Hepatocyte (in vitro differentiated cells): ENCODE measurements around the gene ZIC5. TPM values are rescaled to one million over a fixed set of nuclear protein-coding genes. Genes with fewer than 3 reads are reported as not detected.
"Not testable (repeated sequence)": the region's sequence is repeated elsewhere in the genome, so short reads cannot be mapped to it uniquely, and the experiment has no call there.

ENCODE experiments used
- DNase-seq: peaks from one replicate; pipeline ENCODE4 v3.0.0-alpha.2; 2016; ENCODE audit warnings: low spot score
- H2AFZ ChIP-seq: fragments of 200-600 bp; sonication (generic); 2 replicates; pipeline ENCODE4 v1.6.0; 2016; ENCODE audit warnings: antibody characterized with exemption, mild to moderate bottlenecking
- H3K27ac ChIP-seq: fragments of 200-600 bp; sonication (generic); 2 replicates; pipeline ENCODE4 v1.5.1; 2016; ENCODE audit warnings: mild to moderate bottlenecking
- H3K27me3 ChIP-seq: fragments of 200-600 bp; sonication (generic); 2 replicates; pipeline ENCODE4 v1.6.1; 2016
- H3K36me3 ChIP-seq: fragments of 200-600 bp; sonication (generic); replicated peaks from 2 replicates; pipeline ENCODE4 v1.5.1; 2016; ENCODE audit warnings: low read depth; ENCODE audit not compliant: insufficient read depth
- H3K4me1 ChIP-seq: fragments of 200-600 bp; sonication (generic); 2 replicates; pipeline ENCODE4 v1.5.1; 2016; ENCODE audit warnings: mild to moderate bottlenecking, moderate library complexity; ENCODE audit not compliant: insufficient read depth
- H3K4me2 ChIP-seq: fragments of 200-600 bp; sonication (generic); 2 replicates; pipeline ENCODE4 v1.6.0; 2016
- H3K4me3 ChIP-seq: fragments of 200-600 bp; sonication (generic); 2 replicates; pipeline ENCODE4 v1.5.1; 2016; ENCODE audit warnings: mild to moderate bottlenecking
- H3K79me2 ChIP-seq: fragments of 200-600 bp; sonication (generic); 2 replicates; pipeline ENCODE4 v1.6.0; 2017; ENCODE audit warnings: mild to moderate bottlenecking
- H3K9me2 ChIP-seq: fragments of 200-600 bp; sonication (generic); replicated peaks from 2 replicates; pipeline ENCODE4 v1.6.0; 2017; ENCODE audit warnings: mild to moderate bottlenecking; ENCODE audit not compliant: insufficient read depth
- H3K9me3 ChIP-seq: fragments of 200-600 bp; sonication (generic); 2 replicates; pipeline ENCODE4 v1.5.1; 2016; ENCODE audit warnings: low read depth, mild to moderate bottlenecking
- H4K20me1 ChIP-seq: fragments of 200-600 bp; sonication (generic); 2 replicates; pipeline ENCODE4 v1.6.0; 2016; ENCODE audit warnings: mild to moderate bottlenecking; ENCODE audit not compliant: insufficient read depth, poor library complexity, severe bottlenecking
- CTCF ChIP-seq: fragments of 200-600 bp; sonication (generic); IDR thresholded peaks from 2 replicates; pipeline ENCODE4 v1.5.1; 2016; ENCODE audit warnings: antibody characterized with exemption, mild to moderate bottlenecking; ENCODE audit not compliant: poor library complexity
- EZH2 ChIP-seq: fragments of 200-600 bp; sonication (generic); IDR thresholded peaks from 2 replicates; pipeline ENCODE4 v1.6.1; 2016; ENCODE audit warnings: antibody characterized with exemption, mild to moderate bottlenecking, borderline replicate concordance
- EZH2phosphoT487 ChIP-seq: fragments of 200-600 bp; sonication (generic); IDR thresholded peaks from one replicate; pipeline ENCODE4 v1.6.1; 2018; ENCODE audit warnings: antibody characterized with exemption, mild to moderate bottlenecking, low read depth, moderate library complexity; ENCODE audit not compliant: unreplicated experiment, severe bottlenecking
- WGBS: methylation state at CpG from one replicate; pipeline ENCODE4 v1.1.6; 2016; ENCODE audit warnings: low lambda C conversion rate; ENCODE audit errors: missing lambda C conversion rate; 5-methylcytosine and 5-hydroxymethylcytosine counted together
- polyA plus RNA-seq: library from polyadenylated mRNA; unstranded; fragments of >200 nt; fragmentation: Nextera tagmentation; extraction: Ambion mirVana; gene quantifications from 2 replicates; pipeline ENCODE4 v1.2.1, GENCODE V29; 2016
- total RNA-seq: library from RNA; depleted of rRNA; stranded (reverse); fragments of >200 nt; gene quantifications from 2 replicates; pipeline ENCODE4 v1.2.3, GENCODE V29; 2014

Gene ZIC5
- total and polyA plus RNA-seq, 2 experiments from 2014 or later = 0.13 TPM; not detected in 1

- H3K79me2 ChIP-seq = no peaks in the 10 kb centered on the region
- 76% methylated on average over 10 of the region's 10 CpGs for WGBS
- peaks cover 57% of the 10 kb centered on the region for H3K27me3 ChIP-seq
- H3K4me3 ChIP-seq = no peak overlapping the region
- no peaks in the 10 kb centered on the region for H3K36me3 ChIP-seq
- peak overlapping the region; percentile 37 for H3K27ac ChIP-seq
- no peaks in the 10 kb centered on the region for H4K20me1 ChIP-seq
- H3K9me2 ChIP-seq = no peaks in the 10 kb centered on the region
- H3K9me3 ChIP-seq = no peaks in the 10 kb centered on the region
- peaks cover 4% of the 10 kb centered on the region for H3K4me1 ChIP-seq
- H3K4me2 ChIP-seq = no peak overlapping the region
- H2AFZ ChIP-seq = no peak overlapping the region
- DNase-seq = no peak
- TF ChIP-seq EZH2phosphoT487 = no peak
- TF ChIP-seq EZH2 = no peak
- no peak for TF ChIP-seq CTCF
These were observed 22.5 kb downstream of the ZIC5 start for GRCh38 chr13:99948907-99949678.

GRCh38 chr13:99948411-99948810, 23.2 kb downstream of the ZIC5 start:
- Histone ChIP-seq H3K4me2 (no peak overlapping the region), H3K9me3 (no peaks in the 10 kb centered on the region), H3K36me3 (no peaks in the 10 kb centered on the region), H3K27me3 (peaks cover 50% of the 10 kb centered on the region), H3K27ac (no peak overlapping the region), H3K4me1 (peaks cover 4% of the 10 kb centered on the region), H3K79me2 (no peaks in the 10 kb centered on the region), H3K4me3 (no peak overlapping the region), H4K20me1 (no peaks in the 10 kb centered on the region), H3K9me2 (no peaks in the 10 kb centered on the region), H2AFZ (no peak overlapping the region)
- TF ChIP-seq CTCF (no peak), EZH2 (no peak), EZH2phosphoT487 (no peak)
- WGBS = 99% methylated on average over 4 of the region's 4 CpGs
- DNase-seq = no peak

DNA sequence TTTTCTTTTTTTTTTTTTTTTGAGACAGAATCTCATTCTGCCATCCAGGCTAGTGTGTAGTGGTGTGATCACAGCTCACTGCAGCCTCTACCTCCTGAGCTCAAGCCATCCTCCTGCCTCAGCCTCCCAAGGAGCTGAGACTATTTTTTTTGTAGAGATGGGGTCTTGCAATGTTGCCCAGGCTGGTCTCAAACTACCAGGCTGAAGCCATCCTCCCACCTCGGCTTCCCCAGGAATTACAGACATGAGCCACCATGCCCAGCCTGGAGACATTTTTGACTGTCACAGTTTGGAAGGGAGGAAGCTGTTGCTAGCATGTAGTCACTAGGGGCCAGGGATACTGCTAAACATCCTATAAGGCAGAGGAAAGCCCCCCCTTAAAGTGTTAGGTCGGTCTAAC, 23.9 kb downstream of the ZIC5 start:
- H3K27me3 ChIP-seq = peaks cover 42% of the 10 kb centered on the region
- H3K36me3 ChIP-seq = no peaks in the 10 kb centered on the region
- no peaks in the 10 kb centered on the region for H3K9me3 ChIP-seq
- TF ChIP-seq CTCF = no peak
- no peak for TF ChIP-seq EZH2
- WGBS = 93% methylated on average over 2 of the region's 2 CpGs
- peaks cover 4% of the 10 kb centered on the region for H3K4me1 ChIP-seq
- no peaks in the 10 kb centered on the region for H3K9me2 ChIP-seq
- H3K27ac ChIP-seq = no peak overlapping the region
- H3K79me2 ChIP-seq = no peaks in the 10 kb centered on the region
- DNase-seq = no peak
- H3K4me2 ChIP-seq = no peak overlapping the region
- H4K20me1 ChIP-seq = no peaks in the 10 kb centered on the region
- H2AFZ ChIP-seq = no peak overlapping the region
- H3K4me3 ChIP-seq = no peak overlapping the region

DNA sequence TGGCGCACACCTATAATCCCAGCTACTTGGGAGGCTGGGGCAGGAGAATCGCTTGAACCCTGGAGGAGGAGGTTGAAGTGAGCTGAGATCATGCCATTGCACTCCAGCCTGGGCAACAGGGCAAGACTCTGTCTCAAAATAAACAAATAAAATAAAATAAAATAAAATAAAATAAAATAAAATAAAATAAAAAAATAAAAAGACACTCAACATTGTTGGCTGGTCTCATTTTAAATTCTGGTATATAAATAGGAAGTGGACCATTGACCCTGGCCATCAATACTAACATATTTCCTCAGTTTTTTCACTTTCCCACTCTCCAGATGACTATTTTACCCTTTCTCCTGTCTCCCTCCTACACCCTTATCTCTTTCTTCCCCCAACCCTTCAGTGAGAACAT, 26.1 kb downstream of the ZIC5 start:
- not testable (repeated sequence) for H3K4me1 ChIP-seq, H3K4me2 ChIP-seq, H3K79me2 ChIP-seq, H3K36me3 ChIP-seq, H3K27ac ChIP-seq, H3K4me3 ChIP-seq, H2AFZ ChIP-seq, H3K9me3 ChIP-seq, H4K20me1 ChIP-seq, DNase-seq, H3K9me2 ChIP-seq
- 100% methylated on average over 2 of the region's 2 CpGs for WGBS
- peaks cover 23% of the 10 kb centered on the region for H3K27me3 ChIP-seq
